ENCODE data around the gene REEP2. TPM values are rescaled to one million over a fixed set of nuclear protein-coding genes. Genes with fewer than 3 reads are reported as not detected.
"Not testable (repeated sequence)": the region's sequence is repeated elsewhere in the genome, so short reads cannot be mapped to it uniquely, and the experiment has no call there.

Gene REEP2
- polyA plus RNA-seq, 1 of the 3 experiments (the other 2 are of a cell fraction): 31.2 TPM

GRCh38 chr5:138389332-138389731 lies 49.5 kb upstream of the REEP2 start:
- peaks cover 0 to 5% of the 10 kb centered on the region in 2 experiments; a peak in 1 of 4 replicates for H3K4me1 ChIP-seq (ENCODE audit: control insufficient read depth in 1 of 2, insufficient read depth in 2 of 2, low read depth in 1 of 2, low read length in 1 of 2)
- peaks cover 54 to 64% of the 10 kb centered on the region in 2 experiments for H3K36me3 ChIP-seq (replicated peaks in 1 of 2; ENCODE audit: control insufficient read depth in 1 of 2, insufficient read depth in 2 of 2, low read length in 1 of 2)
- no peak for TF ChIP-seq CTCF (IDR thresholded peaks at IDR 0.05)
- no peak for TF ChIP-seq FOSL2 (IDR thresholded peaks at IDR 0.05; ENCODE audit: borderline replicate concordance, low read depth)
- no peak for TF ChIP-seq REST (IDR thresholded peaks at IDR 0.05; ENCODE audit: low read depth, low read length)
- TF ChIP-seq ELF1 (IDR thresholded peaks at IDR 0.05): no peak
- no peak for TF ChIP-seq ZBTB33 (IDR thresholded peaks at IDR 0.05; ENCODE audit: borderline replicate concordance, low read depth)
- no peak for TF ChIP-seq USF1 (IDR thresholded peaks at IDR 0.05; ENCODE audit: borderline replicate concordance, low read depth)
- TF ChIP-seq NFIC (IDR thresholded peaks at IDR 0.05; ENCODE audit: borderline replicate concordance): no peak
- TF ChIP-seq RXRA (IDR thresholded peaks at IDR 0.05; ENCODE audit: borderline replicate concordance, low read depth): no peak
- TF ChIP-seq GABPA (IDR thresholded peaks at IDR 0.05; ENCODE audit: low read depth): no peak
- no peak for TF ChIP-seq TAF1 (IDR thresholded peaks at IDR 0.05; ENCODE audit: borderline replicate concordance, low read depth, low read length)
- no peak for TF ChIP-seq SMC3 (IDR thresholded peaks at IDR 0.05; ENCODE audit: low read depth, low read length)
- H3K9me3 ChIP-seq: no peaks in the 10 kb centered on the region
- no peak for DNase-seq
- H3K9me2 ChIP-seq: no peaks in the 10 kb centered on the region
- no peak overlapping the region for H3K4me2 ChIP-seq
- no peak overlapping the region for H2AFZ ChIP-seq (ENCODE audit: low read depth)
- no peak overlapping the region for H3K27ac ChIP-seq (ENCODE audit: low read depth in 2 of 2, low read length in 1 of 2)
- H3K27me3 ChIP-seq (ENCODE audit: insufficient read depth): no peaks in the 10 kb centered on the region
- H3K4me3 ChIP-seq (ENCODE audit: low read depth in 2 of 2, low read length in 1 of 2): no peak overlapping the region
- no peak overlapping the region for H3K9ac ChIP-seq
- ChIA-PET POLR2A (no interaction called here), CTCF (interaction anchor here (4.0 kb wide), 1 partner anchor 36 kb away, joined by 16 read pairs; the partner anchor contains the start of gene KDM3B)
- H3K79me2 ChIP-seq (ENCODE audit: insufficient read depth): no peaks in the 10 kb centered on the region
- H3F3A ChIP-seq (replicated peaks; ENCODE audit: insufficient read depth): no peaks in the 10 kb centered on the region
- WGBS (ENCODE audit: low lambda C conversion rate): 96% methylated on average over 3 of the region's 3 CpGs
- no peaks in the 10 kb centered on the region for H4K20me1 ChIP-seq (ENCODE audit: insufficient read depth)

- H3K27ac ChIP-seq (ENCODE audit: low read depth in 2 of 2, low read length in 1 of 2); H3K9me2 ChIP-seq; H4K20me1 ChIP-seq (ENCODE audit: insufficient read depth); H3F3A ChIP-seq (replicated peaks; ENCODE audit: insufficient read depth); H3K9me3 ChIP-seq; H3K4me1 ChIP-seq (ENCODE audit: control insufficient read depth in 1 of 2, insufficient read depth in 2 of 2, low read depth in 1 of 2, low read length in 1 of 2); H3K27me3 ChIP-seq (ENCODE audit: insufficient read depth); H3K4me3 ChIP-seq (ENCODE audit: low read depth in 2 of 2, low read length in 1 of 2); DNase-seq; H3K79me2 ChIP-seq (ENCODE audit: insufficient read depth); H3K9ac ChIP-seq; H2AFZ ChIP-seq (ENCODE audit: low read depth); H3K4me2 ChIP-seq; POLR2A ChIA-PET: not testable (repeated sequence)
- 98% methylated on average over 10 of the region's 10 CpGs for WGBS (ENCODE audit: low lambda C conversion rate)
- H3K36me3 ChIP-seq (replicated peaks in 1 of 2; ENCODE audit: control insufficient read depth in 1 of 2, insufficient read depth in 2 of 2, low read length in 1 of 2): peaks cover 59 to 70% of the 10 kb centered on the region in 2 experiments
- CTCF ChIA-PET: interaction anchor here (1.1 to 1.2 kb wide), 2 partner anchors 37 to 313 kb away, joined by 3 to 4 read pairs; no protein-coding TSS in a partner anchor
Measured at GRCh38 chr5:138389911-138390310, 48.9 kb upstream of the REEP2 start.
